ENCODE measurements around the gene IMMT. TPM values are rescaled to one million over a fixed set of nuclear protein-coding genes. Genes with fewer than 3 reads are reported as not detected.

Gene IMMT
- total RNA-seq, 3 donors from 2014 or later: 106 to 121 (median 107) TPM

DNA sequence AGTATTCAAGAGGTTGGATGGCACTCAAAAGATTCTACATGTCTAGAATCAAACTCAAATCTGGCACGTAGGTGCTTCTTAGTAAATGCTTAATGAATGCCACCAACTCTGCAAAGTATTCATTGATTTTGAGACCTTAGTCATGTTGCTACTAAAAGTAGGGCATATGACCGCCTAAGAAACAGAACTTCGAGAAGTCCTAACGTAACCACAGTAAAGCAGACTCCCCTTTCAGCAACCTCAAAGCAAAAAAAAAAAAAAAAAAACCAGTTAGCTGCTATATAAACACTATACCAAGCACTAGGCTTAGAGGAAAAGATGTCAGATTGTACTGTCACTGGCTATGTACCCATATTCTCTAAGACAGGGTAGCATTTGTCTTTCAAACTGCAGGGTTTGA lies 55.3 kb downstream of the IMMT start:
- Histone ChIP-seq H3K36me3 (ENCODE audit: low read depth) (peaks cover under 1% of the 10 kb centered on the region), H3K4me3 (no peak overlapping the region), H3K9me3 (no peaks in the 10 kb centered on the region), H3K4me1 (ENCODE audit: low read depth) (no peaks in the 10 kb centered on the region)
- DNase-seq (no peak), ATAC-seq (no peak)
- intact Hi-C loops (cut with DNase I, micrococcal nuclease): no loop called here
- TF ChIP-seq, protein P1, sequence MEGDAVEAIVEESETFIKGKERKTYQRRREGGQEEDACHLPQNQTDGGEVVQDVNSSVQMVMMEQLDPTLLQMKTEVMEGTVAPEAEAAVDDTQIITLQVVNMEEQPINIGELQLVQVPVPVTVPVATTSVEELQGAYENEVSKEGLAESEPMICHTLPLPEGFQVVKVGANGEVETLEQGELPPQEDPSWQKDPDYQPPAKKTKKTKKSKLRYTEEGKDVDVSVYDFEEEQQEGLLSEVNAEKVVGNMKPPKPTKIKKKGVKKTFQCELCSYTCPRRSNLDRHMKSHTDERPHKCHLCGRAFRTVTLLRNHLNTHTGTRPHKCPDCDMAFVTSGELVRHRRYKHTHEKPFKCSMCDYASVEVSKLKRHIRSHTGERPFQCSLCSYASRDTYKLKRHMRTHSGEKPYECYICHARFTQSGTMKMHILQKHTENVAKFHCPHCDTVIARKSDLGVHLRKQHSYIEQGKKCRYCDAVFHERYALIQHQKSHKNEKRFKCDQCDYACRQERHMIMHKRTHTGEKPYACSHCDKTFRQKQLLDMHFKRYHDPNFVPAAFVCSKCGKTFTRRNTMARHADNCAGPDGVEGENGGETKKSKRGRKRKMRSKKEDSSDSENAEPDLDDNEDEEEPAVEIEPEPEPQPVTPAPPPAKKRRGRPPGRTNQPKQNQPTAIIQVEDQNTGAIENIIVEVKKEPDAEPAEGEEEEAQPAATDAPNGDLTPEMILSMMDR (IDR thresholded peaks at IDR 0.05): no peak

DNA sequence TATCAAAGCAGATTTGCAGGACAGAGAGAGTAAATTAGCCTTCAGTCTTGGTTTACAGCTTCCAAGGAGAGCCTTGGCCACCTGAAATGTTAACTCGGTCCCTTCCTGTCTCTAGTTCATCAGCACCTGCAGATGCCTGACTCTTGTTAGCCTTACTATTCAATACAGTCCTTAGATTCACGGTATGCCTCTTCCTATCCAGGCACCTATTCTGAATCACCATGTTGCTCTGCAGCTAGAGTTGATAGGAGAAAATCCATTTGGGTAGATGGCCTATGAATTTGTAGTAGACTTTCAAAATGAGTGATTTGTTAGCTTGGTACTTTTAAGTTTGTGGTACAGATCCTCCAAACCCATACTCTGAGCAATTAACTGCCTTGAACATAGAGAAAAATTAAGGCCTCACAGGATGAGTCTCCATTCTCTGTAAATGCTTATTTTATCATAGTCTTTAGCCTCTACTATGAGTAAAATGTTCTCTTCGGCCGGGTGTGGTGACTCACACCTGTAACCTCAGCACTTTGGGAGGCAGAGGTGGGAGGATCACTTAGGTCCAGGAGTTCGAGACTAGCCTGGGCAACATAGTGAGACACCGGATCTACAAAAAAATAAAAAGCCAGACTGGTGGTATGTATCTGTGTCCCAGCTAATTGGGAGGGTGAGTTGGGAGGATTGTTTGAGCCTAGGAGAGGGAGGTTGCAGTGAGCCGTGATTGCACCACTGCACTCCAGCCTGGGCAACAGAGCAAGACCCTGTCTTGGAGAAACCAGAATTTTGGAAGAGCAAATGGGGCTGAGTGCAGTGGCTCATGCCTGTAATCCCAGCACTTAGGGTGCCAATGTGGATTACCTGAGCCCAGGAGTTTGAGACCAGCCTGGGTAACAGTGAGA lies 56.3 kb downstream of the IMMT start:
- no peaks in the 10 kb centered on the region for H3K9me3 ChIP-seq
- H3K36me3 ChIP-seq (ENCODE audit: low read depth): peaks cover 8% of the 10 kb centered on the region
- no peak for ATAC-seq
- TF ChIP-seq, protein P1 (IDR thresholded peaks at IDR 0.05): no peak
- intact Hi-C loops (cut with DNase I, micrococcal nuclease): no loop called here
- H3K4me3 ChIP-seq: no peak overlapping the region
- DNase-seq: no peak
- H3K4me1 ChIP-seq (ENCODE audit: low read depth): no peaks in the 10 kb centered on the region

DNA sequence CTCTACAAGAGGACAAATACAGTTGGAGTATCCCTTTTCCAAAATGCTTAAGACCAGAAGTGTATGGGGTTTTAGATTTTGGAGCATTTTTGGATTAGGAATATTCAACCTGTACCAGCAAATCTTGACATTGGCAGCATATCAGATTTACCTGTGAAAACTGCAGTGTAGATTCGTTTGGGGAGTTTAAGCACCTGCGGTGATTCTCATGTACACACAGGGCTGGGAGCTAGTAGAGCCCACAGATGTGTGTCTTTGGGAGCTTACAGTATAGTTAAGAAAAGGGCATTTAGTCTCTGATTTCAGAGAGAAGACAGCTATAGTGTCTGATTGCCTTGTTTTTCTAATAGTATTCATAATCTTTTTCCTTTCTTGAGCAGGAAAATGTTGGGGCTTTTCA lies 59.1 kb downstream of the IMMT start:
- DNase-seq (no peak), ATAC-seq (no peak)
- intact Hi-C loops (cut with DNase I, micrococcal nuclease): no loop called here
- TF ChIP-seq, protein P1 (IDR thresholded peaks at IDR 0.05): no peak
- Histone ChIP-seq H3K9me3 (no peaks in the 10 kb centered on the region), H3K4me3 (no peak overlapping the region), H3K4me1 (ENCODE audit: low read depth) (no peaks in the 10 kb centered on the region), H3K36me3 (ENCODE audit: low read depth) (peaks cover 8% of the 10 kb centered on the region)

DNA sequence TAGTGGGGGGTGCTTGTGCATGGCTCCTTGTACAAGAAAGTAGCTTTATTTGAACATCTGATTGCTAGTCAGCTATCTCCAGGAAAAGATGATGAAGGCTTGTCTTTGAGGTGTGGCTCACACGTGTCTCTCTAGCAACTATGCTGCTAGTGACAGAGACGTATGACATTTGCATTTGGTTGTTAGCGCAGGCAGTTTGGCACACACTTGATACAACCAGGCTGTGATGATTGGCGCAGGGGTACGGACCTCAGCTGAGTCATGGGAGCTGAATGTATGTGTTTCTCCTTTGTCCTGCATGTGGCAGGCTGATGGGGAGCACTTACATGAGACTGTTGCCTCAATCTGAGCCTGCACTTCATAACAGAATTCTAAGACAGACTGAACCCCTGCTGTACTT lies 59.6 kb downstream of the IMMT start:
- TF ChIP-seq, protein P1 (IDR thresholded peaks at IDR 0.05): no peak
- H3K36me3 ChIP-seq (ENCODE audit: low read depth): peaks cover 8% of the 10 kb centered on the region
- no peak overlapping the region for H3K4me3 ChIP-seq
- H3K9me3 ChIP-seq: no peaks in the 10 kb centered on the region
- intact Hi-C loops (cut with DNase I, micrococcal nuclease): no loop called here
- no peak for ATAC-seq
- DNase-seq: no peak
- H3K4me1 ChIP-seq (ENCODE audit: low read depth): no peaks in the 10 kb centered on the region

DNA sequence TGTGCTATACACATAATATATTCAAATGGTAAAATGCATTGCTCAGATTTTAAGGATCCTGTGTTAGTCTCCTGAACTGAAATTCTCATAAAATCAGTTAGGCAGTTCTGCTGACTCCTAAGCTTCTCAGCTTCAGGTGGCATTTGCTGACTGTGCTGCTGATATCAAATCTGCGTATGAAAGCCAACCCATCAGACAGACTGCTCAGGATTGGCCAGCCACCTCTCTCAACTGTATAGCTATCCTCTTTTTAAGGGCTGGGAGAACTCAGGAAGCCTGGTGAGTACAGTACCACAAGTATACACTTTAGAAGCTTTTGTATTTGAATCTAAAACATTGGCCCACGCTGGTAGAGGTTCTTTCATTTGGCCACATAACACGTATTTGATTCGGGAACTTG lies 60.6 kb downstream of the IMMT start:
- H3K36me3 ChIP-seq (ENCODE audit: low read depth): peaks cover 8% of the 10 kb centered on the region
- no peaks in the 10 kb centered on the region for H3K4me1 ChIP-seq (ENCODE audit: low read depth)
- TF ChIP-seq, protein P1 (IDR thresholded peaks at IDR 0.05): no peak
- ATAC-seq (no peak), DNase-seq (no peak)
- intact Hi-C loops (cut with DNase I, micrococcal nuclease): no loop called here
- H3K9me3 ChIP-seq: no peaks in the 10 kb centered on the region
- H3K4me3 ChIP-seq: no peak overlapping the region

All from mucosa of descending colon (tissue), 3 donors.